Measurements from ENCODE around the gene SLC39A9. TPM values are rescaled to one million over a fixed set of nuclear protein-coding genes. Genes with fewer than 3 reads are reported as not detected.
A peak's percentile ranks its signal among the peaks of the same experiment; 100 is the strongest.

Gene SLC39A9
- total and polyA plus RNA-seq, 2 of the 13 experiments (the other 11 are each of a cell fraction or from before 2014, with no cell fraction given) = 46.6 to 69.5 TPM

DNA sequence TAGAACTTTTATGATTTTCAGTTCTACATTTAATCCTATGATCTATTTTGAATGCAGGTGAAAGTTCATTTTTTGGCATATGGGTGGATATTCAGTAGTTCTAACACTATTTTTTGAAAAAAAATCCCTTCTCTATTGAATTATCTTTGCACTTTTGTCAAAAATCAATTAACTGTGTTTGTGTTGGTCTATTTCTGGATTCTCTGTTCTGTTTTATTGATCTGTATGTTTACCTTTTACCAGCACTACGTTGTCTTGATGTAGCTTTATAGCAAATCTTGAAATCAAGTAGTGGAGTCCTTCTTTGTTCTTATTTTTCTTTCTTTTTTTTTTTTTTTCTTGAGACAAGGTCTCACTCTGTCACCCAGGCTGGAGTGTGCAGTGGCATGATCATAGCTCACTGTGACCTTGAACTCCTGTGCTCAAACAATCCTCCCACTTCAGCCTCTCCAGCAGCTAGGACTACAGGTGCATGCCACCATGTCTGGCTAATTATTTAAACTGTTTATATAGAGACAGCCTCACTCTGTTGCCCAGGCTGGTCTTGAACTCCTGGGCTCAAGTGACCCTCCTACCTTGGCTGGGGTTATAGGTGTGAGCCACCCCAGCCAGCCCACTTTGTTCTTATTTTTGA lies 31.9 kb downstream of the SLC39A9 start (continued):
- TF ChIP-seq RERE (CRISPR knock-in tag; IDR thresholded peaks at IDR 0.05; ENCODE audit: low read depth) = peak; percentile 11; the same call in 1 of the 2 replicates
- peak; percentile 70 for TF ChIP-seq ZNF263 (CRISPR knock-in tag; IDR thresholded peaks at IDR 0.05)
- TF ChIP-seq FOXP1 (IDR thresholded peaks at IDR 0.05) = no peak
- TF ChIP-seq FOXP1 (CRISPR knock-in tag; IDR thresholded peaks at IDR 0.05) = peak; percentile 63; the same call in 1 of the 2 replicates
- TF ChIP-seq ISL2 (CRISPR knock-in tag; IDR thresholded peaks at IDR 0.05) = peak; percentile 20; the same call in 1 of the 2 replicates
- peak; percentile 33; the same call in 1 of the 2 replicates for TF ChIP-seq TARDBP (CRISPR knock-in tag; IDR thresholded peaks at IDR 0.05)
- peak; percentile 79; the same call in 1 of the 2 replicates for TF ChIP-seq KDM1A (CRISPR knock-in tag; IDR thresholded peaks at IDR 0.05)
- peak; percentile 64; the same call in 1 of the 2 replicates for TF ChIP-seq ESRRA (CRISPR knock-in tag; IDR thresholded peaks at IDR 0.05; ENCODE audit: low read depth)
- 0 out of 2 replicates have a peak, but pooled peaks have one; percentile 45 for TF ChIP-seq ZGPAT (CRISPR knock-in tag; IDR thresholded peaks at IDR 0.05)
- TF ChIP-seq MIXL1 (CRISPR knock-in tag; IDR thresholded peaks at IDR 0.05) = peak; percentile 79
- peak; percentile 81 for TF ChIP-seq HDAC1 (CRISPR knock-in tag; IDR thresholded peaks at IDR 0.05)
- TF ChIP-seq RARA (CRISPR knock-in tag; IDR thresholded peaks at IDR 0.05) = peak; percentile 88
- TF ChIP-seq ZNF644 (CRISPR knock-in tag; IDR thresholded peaks at IDR 0.05; ENCODE audit: low read depth) = peak; percentile 73; the same call in 1 of the 2 replicates
- TF ChIP-seq HES4 (CRISPR knock-in tag; IDR thresholded peaks at IDR 0.05; ENCODE audit: borderline replicate concordance) = no peak
- peak; percentile 93 for TF ChIP-seq ZNF280D (CRISPR knock-in tag; IDR thresholded peaks at IDR 0.05)
- TF ChIP-seq ZNF782 (CRISPR knock-in tag; IDR thresholded peaks at IDR 0.05; ENCODE audit: borderline replicate concordance) = no peak
- peak; percentile 86 for TF ChIP-seq PPARG (CRISPR knock-in tag; conservative IDR thresholded peaks at IDR 0.05)
- TF ChIP-seq ARID3A (IDR thresholded peaks at IDR 0.05; ENCODE audit: low read depth, low read length) = 0 out of 2 replicates have a peak, but pooled peaks have one; percentile 31
- TF ChIP-seq ISX (CRISPR knock-in tag; conservative IDR thresholded peaks at IDR 0.05) = no peak

Data from HepG2 (cell line).